Astrocyte (in vitro differentiated cells and primary cell): ENCODE results near the gene SLC26A2.

ENCODE experiments used
- CTCF ChIP-seq: IDR thresholded peaks from 2 replicates; pipeline ENCODE4 v1.5.1; 2011; ENCODE audit warnings: low read depth, mild to moderate bottlenecking, inconsistent platforms, low read length, moderate library complexity; ENCODE audit not compliant: insufficient read depth
- EZH2 ChIP-seq: IDR thresholded peaks from 2 replicates; pipeline ENCODE4 v1.6.1; 2012; ENCODE audit warnings: mild to moderate bottlenecking, low read length, inconsistent platforms; ENCODE audit not compliant: insufficient read depth

GRCh38 chr5:149937610-149938009, 22.9 kb upstream of the SLC26A2 start:
- no peak for TF ChIP-seq CTCF
- no peak for TF ChIP-seq EZH2
